Calu3 (cell line): ENCODE data around the gene TOM1L2. TPM values are rescaled to one million over a fixed set of nuclear protein-coding genes. Genes with fewer than 3 reads are reported as not detected.

Experiments
- BruUV-seq: library from RNA; stranded (reverse); fragments of 400-500 nt; replicated peaks from 2 replicates; lab custom pipeline; 2021; lab: Mats Ljungman, UMichigan
- CTCF ChIA-PET: fragments of 300-600 bp; sonication (Branson Sonifier 250); formaldehyde crosslinking; loops from one replicate; lab custom pipeline; 2022; ENCODE audit warnings: antibody characterized with exemption; lab: Charles Lee
- DNase-seq: peaks from one replicate; pipeline ENCODE4 v3.0.0; 2022
- H3K27ac Mint-ChIP-seq: one replicate; pipeline ENCODE4 v1.8.0; 2022; ENCODE audit warnings: mixed read lengths; ENCODE audit not compliant: unreplicated experiment
- H3K27me3 Mint-ChIP-seq: one replicate; pipeline ENCODE4 v1.8.0; 2022; ENCODE audit warnings: mixed read lengths; ENCODE audit not compliant: unreplicated experiment
- H3K36me3 Mint-ChIP-seq: one replicate; pipeline ENCODE4 v1.8.0; 2022; ENCODE audit warnings: mild to moderate bottlenecking, moderate library complexity, mixed read lengths; ENCODE audit not compliant: insufficient read depth, unreplicated experiment
- H3K4me1 Mint-ChIP-seq: one replicate; pipeline ENCODE4 v1.8.0; 2022; ENCODE audit warnings: mild to moderate bottlenecking, low read depth, mixed read lengths; ENCODE audit not compliant: unreplicated experiment
- H3K4me3 Mint-ChIP-seq: one replicate; pipeline ENCODE4 v1.8.0; 2022; ENCODE audit warnings: mild to moderate bottlenecking, low read depth, moderate library complexity, mixed read lengths; ENCODE audit not compliant: unreplicated experiment
- H3K9me3 Mint-ChIP-seq: one replicate; pipeline ENCODE4 v1.8.0; 2022; ENCODE audit warnings: low read depth, mixed read lengths; ENCODE audit not compliant: unreplicated experiment
- CTCF ChIP-seq: fragments of 200-600 bp; IDR thresholded peaks from one replicate; pipeline ENCODE4 v1.8.0; 2022; ENCODE audit warnings: antibody characterized with exemption; ENCODE audit not compliant: unreplicated experiment
- intact Hi-C: fragments of 100-400 bp; cut with micrococcal nuclease; formaldehyde crosslinking; loops from one replicate; pipeline ENCODE4 v1.10.0; 2022; ENCODE audit not compliant: unreplicated experiment
- total RNA-seq: library from RNA; stranded (reverse); gene quantifications from 2 replicates; pipeline ENCODE4 v1.2.3, GENCODE V29; 2022

TOM1L2 gene
- total RNA-seq, 1 experiment from 2014 or later = 20.1 TPM

GRCh38 chr17:17819561-17819995 is 152.6 kb downstream of the TOM1L2 start:
- no peaks in the 10 kb centered on the region for H3K27me3 Mint-ChIP-seq
- no peak for TF ChIP-seq CTCF
- CTCF ChIA-PET = interaction anchor here (0.6 kb wide), 1 partner anchor 172 kb away, joined by 4 read pairs; no protein-coding TSS in a partner anchor
- no peaks in the 10 kb centered on the region for H3K9me3 Mint-ChIP-seq
- BruUV-seq = TSS peak; percentile 7
- peak overlapping the region; percentile 43 for H3K4me3 Mint-ChIP-seq
- H3K36me3 Mint-ChIP-seq = peaks cover 67% of the 10 kb centered on the region
- intact Hi-C loops = loop anchor here (10.0 kb wide), 1 partner anchor 45 kb away; no protein-coding TSS in a partner anchor
- peak; percentile 81 for DNase-seq
- H3K27ac Mint-ChIP-seq = peak overlapping the region; percentile 80
- peaks cover 33% of the 10 kb centered on the region for H3K4me1 Mint-ChIP-seq

- H3K27ac Mint-ChIP-seq = peak overlapping the region; percentile 80
- H3K9me3 Mint-ChIP-seq = no peaks in the 10 kb centered on the region
- CTCF ChIA-PET = no interaction called here
- peaks cover 66% of the 10 kb centered on the region for H3K36me3 Mint-ChIP-seq
- intact Hi-C loops = loop anchor here (10.0 kb wide), 1 partner anchor 46 kb away; no protein-coding TSS in a partner anchor
- peaks cover 33% of the 10 kb centered on the region for H3K4me1 Mint-ChIP-seq
- DNase-seq = no peak
- no TSS peak for BruUV-seq
- peak overlapping the region; percentile 43 for H3K4me3 Mint-ChIP-seq
- H3K27me3 Mint-ChIP-seq = no peaks in the 10 kb centered on the region
- TF ChIP-seq CTCF = no peak
Measured at GRCh38 chr17:17819111-17819510, 153.1 kb downstream of the TOM1L2 start.

- CTCF ChIA-PET = no interaction called here
- DNase-seq = no peak
- peaks cover 62% of the 10 kb centered on the region for H3K36me3 Mint-ChIP-seq
- no peak overlapping the region for H3K4me3 Mint-ChIP-seq
- H3K4me1 Mint-ChIP-seq = peaks cover 33% of the 10 kb centered on the region
- H3K27me3 Mint-ChIP-seq = no peaks in the 10 kb centered on the region
- TF ChIP-seq CTCF = no peak
- H3K27ac Mint-ChIP-seq = no peak overlapping the region
- intact Hi-C loops = loop anchor here (10.0 kb wide), 1 partner anchor 47 kb away; no protein-coding TSS in a partner anchor
- no TSS peak for BruUV-seq
- no peaks in the 10 kb centered on the region for H3K9me3 Mint-ChIP-seq
Measured at GRCh38 chr17:17818088-17818526, 154.1 kb downstream of the TOM1L2 start.

- BruUV-seq = no TSS peak
- Mint-ChIP-seq H3K9me3 (no peaks in the 10 kb centered on the region), H3K27ac (no peak overlapping the region), H3K36me3 (peaks cover 61% of the 10 kb centered on the region), H3K4me1 (peaks cover 28% of the 10 kb centered on the region), H3K4me3 (no peak overlapping the region), H3K27me3 (no peaks in the 10 kb centered on the region)
- intact Hi-C loops = loop anchor here (10.0 kb wide), 1 partner anchor 47 kb away; no protein-coding TSS in a partner anchor
- CTCF ChIA-PET = no interaction called here
- no peak for TF ChIP-seq CTCF
- no peak for DNase-seq
Measured at GRCh38 chr17:17817552-17817947, 154.7 kb downstream of the TOM1L2 start.
